Epithelial cell of proximal tubule (primary cell): Measurements from ENCODE around the gene TRMT112. TPM values are rescaled to one million over a fixed set of nuclear protein-coding genes. Genes with fewer than 3 reads are reported as not detected.

Experiments
- DNase-seq: peaks from one replicate; pipeline ENCODE4 v3.0.0-alpha.2; 2011; ENCODE audit warnings: low read depth
- H3K4me3 ChIP-seq: 2 replicates; pipeline ENCODE4 v1.5.1; 2011; ENCODE audit warnings: low read depth, mild to moderate bottlenecking, low read length
- total RNA-seq: library from RNA; depleted of rRNA; stranded (reverse); fragments of >200 nt; gene quantifications from 2 replicates; pipeline ENCODE4 v1.2.3, GENCODE V29; 2015
- TF ChIP-seq, protein P1 (sequence below): conservative IDR thresholded peaks from 2 replicates; pipeline ENCODE4 v1.5.1; 2012; ENCODE audit warnings: low read depth, mild to moderate bottlenecking, low read length

TRMT112 gene
- total RNA-seq, 1 donor from 2014 or later, result 470 TPM

DNA sequence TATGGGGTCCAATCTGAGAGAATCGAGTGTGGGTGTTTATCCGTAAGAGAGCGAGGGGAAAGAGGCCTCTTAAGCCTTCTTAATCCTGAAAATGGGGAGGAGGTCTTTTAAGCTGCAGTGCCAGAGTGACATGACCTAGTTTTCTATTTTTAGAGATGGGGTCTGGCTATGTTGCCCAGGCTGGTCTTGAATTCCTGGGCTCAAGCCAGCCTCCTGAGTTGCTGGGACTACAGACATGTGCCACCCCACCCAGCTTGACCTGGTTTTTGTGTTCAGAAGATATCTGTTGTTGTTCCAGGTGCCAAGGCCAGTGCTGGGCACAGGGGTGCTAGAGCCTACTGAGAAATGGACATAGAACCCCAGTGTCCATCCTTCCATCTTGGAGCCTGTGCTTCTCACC lies 34.3 kb downstream of the TRMT112 start:
- TF ChIP-seq, protein P1, sequence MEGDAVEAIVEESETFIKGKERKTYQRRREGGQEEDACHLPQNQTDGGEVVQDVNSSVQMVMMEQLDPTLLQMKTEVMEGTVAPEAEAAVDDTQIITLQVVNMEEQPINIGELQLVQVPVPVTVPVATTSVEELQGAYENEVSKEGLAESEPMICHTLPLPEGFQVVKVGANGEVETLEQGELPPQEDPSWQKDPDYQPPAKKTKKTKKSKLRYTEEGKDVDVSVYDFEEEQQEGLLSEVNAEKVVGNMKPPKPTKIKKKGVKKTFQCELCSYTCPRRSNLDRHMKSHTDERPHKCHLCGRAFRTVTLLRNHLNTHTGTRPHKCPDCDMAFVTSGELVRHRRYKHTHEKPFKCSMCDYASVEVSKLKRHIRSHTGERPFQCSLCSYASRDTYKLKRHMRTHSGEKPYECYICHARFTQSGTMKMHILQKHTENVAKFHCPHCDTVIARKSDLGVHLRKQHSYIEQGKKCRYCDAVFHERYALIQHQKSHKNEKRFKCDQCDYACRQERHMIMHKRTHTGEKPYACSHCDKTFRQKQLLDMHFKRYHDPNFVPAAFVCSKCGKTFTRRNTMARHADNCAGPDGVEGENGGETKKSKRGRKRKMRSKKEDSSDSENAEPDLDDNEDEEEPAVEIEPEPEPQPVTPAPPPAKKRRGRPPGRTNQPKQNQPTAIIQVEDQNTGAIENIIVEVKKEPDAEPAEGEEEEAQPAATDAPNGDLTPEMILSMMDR, result no peak
- peak overlapping the region; percentile 94 for H3K4me3 ChIP-seq
- DNase-seq, result no peak

DNA sequence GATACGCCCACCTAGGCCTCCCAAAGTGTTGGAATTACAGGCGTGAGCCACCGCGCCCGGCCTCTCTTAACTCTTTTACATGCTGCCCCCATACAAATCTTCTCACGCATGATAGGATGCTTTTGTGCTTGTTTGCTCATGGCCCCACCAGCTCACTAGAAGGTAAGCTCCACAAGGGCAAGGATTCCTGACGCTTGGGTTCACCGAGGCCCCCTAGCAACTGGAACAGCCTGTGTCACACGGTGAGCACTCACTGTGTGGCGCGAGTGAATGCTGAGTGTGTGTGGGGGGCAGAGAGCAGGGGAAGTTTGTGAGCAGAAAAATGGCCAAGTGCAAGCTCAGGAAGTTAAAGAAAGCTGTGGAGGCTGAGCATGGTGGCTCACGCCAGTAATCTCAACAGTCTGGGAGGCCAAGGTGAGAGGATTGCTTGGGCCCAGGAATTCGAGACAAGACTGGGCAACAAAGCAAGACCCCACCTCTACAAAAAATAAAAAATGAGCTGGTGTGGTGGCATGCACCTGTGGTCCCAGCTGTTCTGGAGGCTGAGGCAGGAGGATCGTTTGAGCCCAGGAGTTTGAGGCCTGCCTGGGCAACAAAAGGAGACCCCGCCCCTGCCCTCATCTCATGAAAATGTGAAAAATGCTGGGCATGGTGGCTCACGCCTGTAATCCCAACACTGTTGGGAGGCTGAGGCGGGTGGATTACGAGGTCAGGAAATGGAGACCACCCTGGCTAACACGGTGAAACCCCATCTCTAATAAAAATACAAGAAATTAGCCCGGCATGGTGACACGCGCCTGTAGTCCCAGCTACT lies 35.2 kb downstream of the TRMT112 start:
- no peak overlapping the region for H3K4me3 ChIP-seq
- TF ChIP-seq, protein P1, result no peak
- DNase-seq, result no peak

DNA sequence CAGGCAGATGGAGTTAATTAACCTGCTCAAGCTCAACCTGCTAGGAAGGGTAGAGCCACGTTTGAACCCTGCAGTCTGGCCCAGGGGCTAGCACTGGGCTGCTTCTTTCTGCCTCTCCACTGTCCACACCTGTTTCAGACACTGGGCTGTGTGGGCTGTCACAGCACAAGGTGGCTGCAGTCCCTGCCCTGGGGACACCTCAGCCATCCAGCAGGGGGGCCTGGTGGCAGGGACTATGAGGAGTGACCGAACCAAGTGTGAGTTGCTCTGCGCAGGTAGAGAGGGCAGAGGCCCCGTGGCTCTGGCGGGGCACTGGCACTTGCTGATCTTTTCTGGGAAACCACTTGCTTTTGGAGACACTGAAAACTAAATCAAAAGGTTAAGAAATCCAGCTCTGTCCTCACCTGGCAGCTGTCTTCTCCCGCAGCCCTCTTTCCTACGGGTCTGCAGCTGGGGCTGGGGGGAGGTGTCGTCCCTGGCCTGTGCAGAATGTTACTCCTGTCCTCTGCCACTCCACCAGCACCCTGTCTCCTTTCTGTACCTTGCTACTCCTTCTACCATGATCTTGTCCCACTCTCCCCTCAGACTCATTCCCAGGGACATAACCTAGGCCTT lies 38.7 kb downstream of the TRMT112 start:
- no peak for DNase-seq
- no peak overlapping the region for H3K4me3 ChIP-seq
- TF ChIP-seq, protein P1, result no peak

DNA sequence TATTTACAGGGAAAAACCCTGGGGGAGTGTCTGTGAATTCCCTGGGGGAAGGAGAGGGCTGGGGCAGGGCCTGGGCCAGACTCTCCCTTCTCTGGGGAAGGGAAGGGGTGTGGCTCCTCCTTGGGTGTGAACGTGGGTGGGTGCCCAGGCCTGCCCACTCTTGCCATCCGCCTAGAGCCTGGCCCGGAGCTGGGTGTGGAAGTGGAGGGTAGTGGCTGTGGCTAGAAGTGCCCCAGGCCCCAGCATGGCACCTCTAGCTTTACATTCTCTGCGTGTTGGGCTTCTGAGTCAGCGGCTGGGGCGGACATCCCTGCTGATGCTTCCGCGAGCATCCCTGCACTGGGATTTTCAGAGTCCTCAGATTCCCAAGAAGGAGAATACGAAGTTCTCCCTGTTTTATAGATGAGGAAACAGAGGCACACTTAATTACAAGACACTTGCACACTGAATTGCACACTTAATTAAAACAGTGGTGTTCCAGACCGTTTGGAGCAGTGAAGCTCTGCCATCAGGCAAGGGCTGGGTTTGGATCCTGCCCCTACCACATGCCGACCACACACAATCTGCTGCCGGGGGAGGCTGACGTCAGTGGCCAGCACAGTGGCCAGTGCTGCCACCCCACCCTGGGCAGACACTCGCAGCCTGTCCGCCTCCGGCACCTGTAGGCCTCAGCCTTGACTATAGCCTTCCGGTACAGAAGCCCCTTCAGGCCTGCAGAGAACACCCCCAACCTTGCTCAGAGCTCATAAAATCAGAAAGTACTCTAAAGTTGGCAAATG lies 40.5 kb downstream of the TRMT112 start:
- no peak for DNase-seq
- TF ChIP-seq, protein P1, result no peak
- no peak overlapping the region for H3K4me3 ChIP-seq

DNA sequence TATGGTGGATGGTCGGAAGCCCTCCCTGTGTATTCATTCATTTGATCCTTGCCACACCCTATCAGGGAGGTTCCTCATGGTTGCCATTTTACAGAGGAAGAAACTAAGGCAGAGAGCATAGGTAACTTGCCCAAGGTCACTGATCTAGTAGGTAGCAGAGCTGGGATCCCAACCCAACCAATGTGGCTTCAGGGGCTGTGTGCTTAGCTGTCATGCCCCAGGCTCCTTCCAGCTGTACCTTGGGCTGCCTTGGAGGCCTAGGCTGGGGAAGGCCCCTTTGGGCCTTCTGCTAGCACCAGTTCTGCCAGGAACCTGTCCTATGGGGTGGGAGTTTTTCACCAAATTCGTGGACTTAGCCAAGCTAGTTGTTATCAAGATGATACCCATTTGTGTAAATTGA lies 41.5 kb downstream of the TRMT112 start:
- no peak overlapping the region for H3K4me3 ChIP-seq
- TF ChIP-seq, protein P1, result no peak
- no peak for DNase-seq

DNA sequence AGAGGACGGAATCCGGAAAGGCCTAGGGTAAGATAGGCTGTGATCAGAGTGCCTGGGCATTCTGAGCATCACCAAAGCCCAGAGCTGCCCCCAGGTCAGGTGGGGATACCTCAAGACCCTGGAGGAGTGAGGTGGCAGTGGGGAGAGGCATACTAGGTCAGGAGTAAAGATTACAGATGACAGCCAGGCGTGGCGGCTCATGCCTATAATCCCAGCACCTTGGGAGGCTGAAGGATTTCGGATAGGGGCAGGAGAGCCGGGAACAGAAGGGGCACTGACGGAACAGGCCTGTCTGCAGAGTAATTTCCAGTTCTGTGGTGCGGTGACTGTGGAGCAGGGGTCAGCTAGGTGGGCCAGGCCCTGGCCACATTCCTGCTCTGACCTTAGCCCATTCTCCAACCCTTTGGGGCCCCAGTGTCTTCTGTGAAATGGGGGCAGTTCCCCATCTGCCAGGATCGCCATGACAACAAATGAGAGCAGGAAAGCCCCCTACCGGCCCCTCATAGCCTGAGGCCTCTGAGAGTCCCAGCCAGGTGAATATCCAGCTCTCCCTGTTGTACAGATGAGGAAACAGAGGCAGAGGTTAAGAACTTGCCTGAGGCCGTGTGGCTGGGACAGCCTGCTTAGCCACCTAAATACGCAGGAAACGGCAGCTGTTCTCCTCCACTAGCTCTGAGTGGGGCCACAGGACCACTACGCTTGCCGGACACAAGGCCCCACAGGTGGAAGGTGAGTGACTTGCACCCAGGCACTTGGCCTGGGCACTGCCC lies 42.1 kb downstream of the TRMT112 start:
- no peak for DNase-seq
- no peak overlapping the region for H3K4me3 ChIP-seq
- TF ChIP-seq, protein P1, result no peak
